ENCODE measurements around the gene EXOC3.

EXOC3 gene

GRCh38 chr5:449151-449550 lies 6.2 kb downstream of the EXOC3 start:
- Mint-ChIP-seq H3K4me3 (no peak overlapping the region), H3K4me1 (ENCODE audit: low read depth) (peaks cover 51% of the 10 kb centered on the region), H3K27ac (no peak overlapping the region), H3K9me3 (peaks cover 19% of the 10 kb centered on the region), H3K27me3 (no peaks in the 10 kb centered on the region), H3K36me3 (ENCODE audit: low read depth) (peaks cover 84% of the 10 kb centered on the region)

- H3K27me3 Mint-ChIP-seq: no peaks in the 10 kb centered on the region
- no peak overlapping the region for H3K4me3 Mint-ChIP-seq
- peaks cover 44% of the 10 kb centered on the region for H3K4me1 Mint-ChIP-seq (ENCODE audit: low read depth)
- peaks cover 83% of the 10 kb centered on the region for H3K36me3 Mint-ChIP-seq (ENCODE audit: low read depth)
- peaks cover 19% of the 10 kb centered on the region for H3K9me3 Mint-ChIP-seq
- peak overlapping the region; percentile 12 for H3K27ac Mint-ChIP-seq
Observed at GRCh38 chr5:451587-452458, 8.8 kb downstream of the EXOC3 start.

GRCh38 chr5:452978-453710 lies 10.2 kb downstream of the EXOC3 start:
- H3K27ac Mint-ChIP-seq: peak overlapping the region; percentile 53
- H3K27me3 Mint-ChIP-seq: no peaks in the 10 kb centered on the region
- H3K4me1 Mint-ChIP-seq (ENCODE audit: low read depth): peaks cover 44% of the 10 kb centered on the region
- H3K9me3 Mint-ChIP-seq: peaks cover 19% of the 10 kb centered on the region
- peaks cover 80% of the 10 kb centered on the region for H3K36me3 Mint-ChIP-seq (ENCODE audit: low read depth)
- no peak overlapping the region for H3K4me3 Mint-ChIP-seq

GRCh38 chr5:453725-454481 lies 10.9 kb downstream of the EXOC3 start:
- Mint-ChIP-seq H3K36me3 (ENCODE audit: low read depth) (peaks cover 80% of the 10 kb centered on the region), H3K4me1 (ENCODE audit: low read depth) (peaks cover 46% of the 10 kb centered on the region), H3K9me3 (peaks cover 19% of the 10 kb centered on the region), H3K27ac (peak overlapping the region; percentile 54), H3K4me3 (no peak overlapping the region), H3K27me3 (no peaks in the 10 kb centered on the region)

GRCh38 chr5:454936-455335 lies 12.0 kb downstream of the EXOC3 start:
- Mint-ChIP-seq H3K4me1 (ENCODE audit: low read depth) (peaks cover 56% of the 10 kb centered on the region), H3K36me3 (ENCODE audit: low read depth) (peaks cover 80% of the 10 kb centered on the region), H3K27me3 (no peaks in the 10 kb centered on the region), H3K9me3 (peaks cover 19% of the 10 kb centered on the region), H3K4me3 (no peak overlapping the region), H3K27ac (peak overlapping the region; percentile 28)

- H3K9me3 Mint-ChIP-seq: peaks cover 14% of the 10 kb centered on the region
- no peak overlapping the region for H3K4me3 Mint-ChIP-seq
- H3K4me1 Mint-ChIP-seq (ENCODE audit: low read depth): peaks cover 65% of the 10 kb centered on the region
- H3K27ac Mint-ChIP-seq: no peak overlapping the region
- peaks cover 79% of the 10 kb centered on the region for H3K36me3 Mint-ChIP-seq (ENCODE audit: low read depth)
- no peaks in the 10 kb centered on the region for H3K27me3 Mint-ChIP-seq
Observed at GRCh38 chr5:455806-456205, 12.8 kb downstream of the EXOC3 start.

- no peaks in the 10 kb centered on the region for H3K27me3 Mint-ChIP-seq
- H3K4me1 Mint-ChIP-seq (ENCODE audit: low read depth): peaks cover 67% of the 10 kb centered on the region
- H3K36me3 Mint-ChIP-seq (ENCODE audit: low read depth): peaks cover 75% of the 10 kb centered on the region
- peaks cover 11% of the 10 kb centered on the region for H3K9me3 Mint-ChIP-seq
- H3K4me3 Mint-ChIP-seq: no peak overlapping the region
- H3K27ac Mint-ChIP-seq: no peak overlapping the region
Observed at GRCh38 chr5:456351-457194, 13.6 kb downstream of the EXOC3 start.

GRCh38 chr5:457195-457961 lies 14.4 kb downstream of the EXOC3 start:
- Mint-ChIP-seq H3K4me1 (ENCODE audit: low read depth) (peaks cover 72% of the 10 kb centered on the region), H3K27ac (no peak overlapping the region), H3K27me3 (no peaks in the 10 kb centered on the region), H3K4me3 (no peak overlapping the region), H3K9me3 (peaks cover 3% of the 10 kb centered on the region), H3K36me3 (ENCODE audit: low read depth) (peaks cover 75% of the 10 kb centered on the region)

GRCh38 chr5:458547-459353 lies 15.8 kb downstream of the EXOC3 start:
- Mint-ChIP-seq H3K4me1 (ENCODE audit: low read depth) (peaks cover 72% of the 10 kb centered on the region), H3K9me3 (no peaks in the 10 kb centered on the region), H3K36me3 (ENCODE audit: low read depth) (peaks cover 75% of the 10 kb centered on the region), H3K27me3 (no peaks in the 10 kb centered on the region), H3K27ac (peak overlapping the region; percentile 89), H3K4me3 (peak overlapping the region; percentile 69)

GRCh38 chr5:459562-460272 lies 16.7 kb downstream of the EXOC3 start:
- Mint-ChIP-seq H3K4me1 (ENCODE audit: low read depth) (peaks cover 71% of the 10 kb centered on the region), H3K9me3 (no peaks in the 10 kb centered on the region), H3K27ac (peak overlapping the region; percentile 89), H3K4me3 (peak overlapping the region; percentile 69), H3K36me3 (ENCODE audit: low read depth) (peaks cover 72% of the 10 kb centered on the region), H3K27me3 (no peaks in the 10 kb centered on the region)

GRCh38 chr5:460273-460625 lies 17.3 kb downstream of the EXOC3 start:
- Mint-ChIP-seq H3K36me3 (ENCODE audit: low read depth) (peaks cover 68% of the 10 kb centered on the region), H3K4me1 (ENCODE audit: low read depth) (peaks cover 66% of the 10 kb centered on the region), H3K27ac (peak overlapping the region; percentile 89)

GRCh38 chr5:462051-462481 lies 19.1 kb downstream of the EXOC3 start:
- Mint-ChIP-seq H3K36me3 (ENCODE audit: low read depth) (peaks cover 69% of the 10 kb centered on the region), H3K27me3 (no peaks in the 10 kb centered on the region), H3K4me3 (no peak overlapping the region), H3K27ac (no peak overlapping the region), H3K4me1 (ENCODE audit: low read depth) (peaks cover 66% of the 10 kb centered on the region), H3K9me3 (no peaks in the 10 kb centered on the region)

More at GRCh38 chr5:460273-460625, 17.3 kb downstream of the EXOC3 start:
- no peak overlapping the region for H3K4me3 Mint-ChIP-seq
- no peaks in the 10 kb centered on the region for H3K27me3 Mint-ChIP-seq
- H3K9me3 Mint-ChIP-seq: no peaks in the 10 kb centered on the region

Data from stimulated activated naive CD8-positive, alpha-beta T cell treated with anti-CD3 and anti-CD28 coated beads, Interleukin-15, Interleukin-2, amounts not matched to agents 100 ng/mL and 50 ng/mL, for 24 hours (primary cell).